Measurements from ENCODE around the gene HLA-DRB1.

- TF ChIP-seq CTCF (IDR thresholded peaks at IDR 0.05; ENCODE audit: insufficient read depth, low read depth, low read length) (no peak), EZH2 (IDR thresholded peaks at IDR 0.05; ENCODE audit: insufficient read depth, low read length) (no peak)
These were observed 46.0 kb upstream of the HLA-DRB1 start for GRCh38 chr6:32635526-32636123.

Data from astrocyte (in vitro differentiated cells and primary cell).